Daoy (cell line): ENCODE results near the gene EXOC4. TPM values are rescaled to one million over a fixed set of nuclear protein-coding genes. Genes with fewer than 3 reads are reported as not detected.
A peak's percentile ranks its signal among the peaks of the same experiment; 100 is the strongest.

ENCODE experiments used
- DNase-seq: peaks from one replicate; pipeline ENCODE4 v3.0.0-alpha.2; 2015; ENCODE audit warnings: low read depth
- total RNA-seq: library from RNA; depleted of rRNA; stranded (reverse); fragments of >200 nt; shearing (Covaris generic); gene quantifications from 2 replicates; pipeline ENCODE4 v1.2.3, GENCODE V29; 2014

Gene EXOC4
- total RNA-seq, 1 experiment from 2014 or later = 36.9 TPM

DNA sequence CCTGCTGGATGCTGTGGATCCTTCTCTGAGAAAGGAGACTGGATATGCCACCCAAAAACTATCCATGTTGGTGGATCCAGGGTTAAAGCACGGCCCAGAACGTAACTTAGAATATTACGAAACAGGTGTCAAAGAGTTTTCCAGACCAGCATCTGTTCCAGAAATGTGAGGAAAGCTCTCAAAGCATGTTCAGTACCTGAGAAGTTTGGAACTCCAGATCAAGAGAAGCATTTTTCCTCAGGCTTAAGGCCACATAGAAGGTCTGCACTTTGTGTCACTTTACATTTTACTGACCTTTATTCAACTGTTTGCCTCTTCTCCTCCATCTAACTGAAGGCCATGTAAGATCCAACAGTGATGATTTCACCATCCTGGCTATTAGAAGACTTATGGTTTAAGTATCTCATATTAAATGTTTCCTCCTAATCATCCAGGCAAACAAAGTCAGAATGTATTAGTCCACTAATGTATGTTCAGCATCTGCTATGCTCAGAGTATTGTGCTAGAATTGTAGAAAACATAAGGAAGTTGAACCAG is 533.6 kb downstream of the EXOC4 start:
- DNase-seq = no peak

DNA sequence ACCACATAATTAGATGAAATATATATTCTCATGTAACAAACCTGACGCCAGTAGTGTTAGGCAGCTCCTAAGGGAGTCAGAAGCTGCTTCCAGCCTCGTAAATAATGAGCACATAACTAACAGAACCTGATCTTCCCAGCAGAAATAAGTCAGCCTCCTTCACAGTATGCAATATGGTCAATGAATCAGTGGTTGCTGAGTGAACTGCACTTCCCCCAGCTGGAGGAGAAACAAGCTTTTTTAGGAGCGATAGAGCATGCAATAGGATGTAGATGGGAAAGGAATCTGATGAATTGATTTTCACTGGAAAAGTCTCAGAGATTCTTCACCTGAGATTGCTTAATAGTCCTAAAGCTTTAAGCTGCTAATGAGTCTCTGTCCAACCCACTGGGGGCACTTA is 537.1 kb downstream of the EXOC4 start:
- DNase-seq = no peak

DNA sequence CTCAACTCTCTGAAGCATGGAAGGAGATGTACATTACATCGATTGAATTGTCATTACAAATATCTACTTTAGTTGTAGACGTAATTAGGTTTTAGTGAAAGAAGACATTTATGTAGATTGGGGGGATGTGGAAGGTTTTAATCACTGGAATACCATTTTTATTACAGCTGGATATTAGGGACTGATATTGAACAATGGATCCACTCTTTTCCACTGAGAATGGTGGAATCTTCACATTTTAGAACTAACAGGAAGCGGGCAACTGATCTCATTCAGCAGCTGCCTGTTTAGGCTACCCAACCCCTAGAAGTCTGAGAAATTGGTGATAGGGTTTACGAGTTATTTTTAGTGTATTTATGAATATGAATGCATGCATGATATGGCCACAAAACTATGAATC is 538.0 kb downstream of the EXOC4 start:
- DNase-seq = no peak

DNA sequence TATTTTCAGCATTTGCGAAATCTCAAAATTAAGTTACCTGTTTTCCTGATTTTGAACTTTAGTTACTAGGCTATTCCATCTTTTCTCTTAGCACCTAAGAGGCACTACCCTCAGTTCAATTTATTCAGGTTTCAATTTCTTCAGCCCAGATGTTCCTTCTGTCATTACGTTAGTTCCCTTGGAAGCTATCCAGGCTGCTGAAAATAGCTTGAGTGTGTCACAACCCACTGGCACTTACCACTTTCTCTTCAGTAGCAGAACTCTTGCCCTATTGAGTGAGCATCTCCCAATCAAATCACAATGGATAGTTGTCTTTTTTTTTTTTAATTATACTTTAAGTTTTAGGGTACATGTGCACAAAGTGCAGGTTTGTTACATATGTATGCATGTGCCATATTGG is 541.6 kb downstream of the EXOC4 start:
- DNase-seq = no peak

DNA sequence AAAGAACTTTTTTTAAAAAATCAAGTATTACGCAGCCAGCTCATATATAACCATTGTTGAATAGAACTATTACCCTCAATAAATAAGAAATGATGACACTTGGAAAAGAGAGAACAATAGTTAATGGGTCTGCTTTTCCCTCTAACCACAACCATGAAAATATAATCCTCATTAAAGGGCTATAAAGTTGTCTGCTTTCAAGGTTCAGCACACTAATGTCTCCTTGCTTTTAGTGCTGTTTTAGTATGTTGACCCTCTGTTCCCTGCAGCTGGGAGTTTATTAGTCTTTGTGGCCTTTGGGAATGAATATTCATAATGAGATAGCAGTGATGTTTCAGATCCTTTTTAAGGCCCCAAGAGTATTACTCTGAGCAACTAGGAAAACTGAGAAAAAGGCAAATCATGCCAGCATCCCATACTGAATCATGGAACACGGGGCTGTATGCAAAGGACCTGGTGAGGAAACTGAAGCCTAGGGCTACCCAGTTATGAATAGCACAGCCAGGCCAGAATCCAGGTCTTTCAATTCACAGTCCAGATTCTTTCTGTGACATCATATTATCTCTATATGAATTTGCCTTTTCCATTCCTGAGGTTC is 542.3 kb downstream of the EXOC4 start:
- no peak for DNase-seq

DNA sequence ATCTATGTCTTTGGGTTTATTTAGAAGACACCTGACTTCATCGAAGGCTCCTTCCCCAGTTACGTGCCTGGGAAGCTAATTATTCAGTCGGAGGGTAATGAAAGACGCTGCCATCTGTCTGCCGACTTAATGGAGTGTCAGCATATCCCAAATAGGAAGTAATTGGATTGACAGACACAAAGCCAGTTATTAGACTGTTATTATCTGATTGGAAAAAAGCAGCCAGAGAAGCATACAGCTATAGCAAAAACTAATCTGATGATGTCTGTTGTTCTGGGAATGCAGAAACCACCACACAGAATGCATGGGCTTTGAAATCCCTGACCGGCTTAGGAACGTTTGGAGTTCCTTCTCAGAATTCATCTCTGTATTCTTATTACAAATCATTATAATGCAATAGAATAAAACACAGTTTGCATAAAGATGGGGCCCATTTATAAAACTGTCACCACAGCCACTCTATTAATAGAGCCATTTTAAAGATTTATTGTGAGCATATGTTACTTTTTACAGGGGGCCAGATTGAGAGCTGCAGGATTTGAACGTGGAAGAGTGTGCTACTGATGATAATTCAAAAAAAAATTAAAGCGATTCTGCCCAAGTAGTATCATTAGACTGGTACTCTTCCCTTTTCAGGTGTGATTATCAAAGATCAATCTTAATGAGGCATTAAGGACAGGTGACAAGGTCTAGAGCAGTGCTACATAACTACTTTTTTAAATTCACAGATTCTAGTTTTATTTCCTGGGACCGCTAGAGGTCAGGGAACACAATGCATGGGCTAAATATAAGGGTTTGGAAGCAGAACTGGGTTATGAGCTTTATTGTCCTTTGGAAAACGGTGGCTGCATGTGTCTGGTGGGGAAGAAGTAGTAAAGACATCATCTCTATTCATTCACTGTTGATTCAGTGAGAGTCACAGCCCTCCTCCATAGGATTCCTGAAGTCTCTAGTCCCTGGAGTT is 544.2 kb downstream of the EXOC4 start:
- no peak for DNase-seq

DNA sequence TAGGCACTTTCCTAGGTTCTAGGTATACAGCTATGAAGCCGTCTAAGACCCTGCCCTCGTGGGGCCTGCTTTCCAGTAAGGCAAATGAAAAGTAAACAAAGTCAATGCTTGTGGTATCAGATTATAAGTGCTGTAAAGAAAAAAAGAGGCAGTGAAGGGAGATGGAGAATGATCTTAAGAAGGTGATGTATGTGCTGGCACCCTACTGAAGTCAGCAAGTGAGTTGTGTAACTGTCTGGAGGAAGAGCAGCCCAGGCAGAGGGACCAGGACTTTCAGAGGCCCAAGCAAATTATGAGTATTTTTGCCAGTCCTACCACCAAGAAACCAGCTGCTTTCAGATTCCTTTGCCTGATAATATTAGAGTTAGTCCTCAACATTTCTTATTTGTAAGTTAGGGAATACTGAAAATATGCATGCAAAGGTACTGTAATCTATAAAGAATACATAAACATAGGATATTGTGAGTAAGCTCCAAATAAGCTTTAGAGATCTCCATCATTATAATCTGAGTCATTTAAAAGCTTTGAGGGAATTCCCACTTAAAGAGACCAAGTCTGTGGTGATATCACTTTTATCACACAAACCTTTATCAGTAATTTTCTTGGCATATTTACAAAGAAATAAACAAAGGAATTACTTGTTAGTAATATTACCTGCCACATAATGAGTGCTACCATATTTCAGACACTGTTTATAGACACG is 545.1 kb downstream of the EXOC4 start:
- peak; percentile 44 for DNase-seq

DNA sequence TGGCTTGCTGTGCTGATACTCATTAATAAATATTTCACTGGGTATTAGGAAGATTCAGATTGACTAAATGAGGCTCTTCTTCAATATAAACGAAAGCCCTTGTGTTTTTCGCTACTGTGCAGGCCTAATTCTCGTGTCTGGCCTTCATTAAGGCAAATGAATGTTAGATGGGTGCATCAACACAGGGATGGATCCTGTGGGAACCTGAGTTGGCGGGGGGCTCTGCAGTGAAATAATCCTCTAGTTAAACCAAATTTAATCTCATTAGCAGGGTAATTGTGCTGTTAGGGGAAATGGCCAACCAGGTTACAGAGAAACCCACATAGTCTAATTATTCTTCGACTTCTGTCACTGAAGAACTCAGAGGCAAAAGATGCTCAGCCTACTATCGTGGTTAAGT is 548.5 kb downstream of the EXOC4 start:
- DNase-seq = no peak

DNA sequence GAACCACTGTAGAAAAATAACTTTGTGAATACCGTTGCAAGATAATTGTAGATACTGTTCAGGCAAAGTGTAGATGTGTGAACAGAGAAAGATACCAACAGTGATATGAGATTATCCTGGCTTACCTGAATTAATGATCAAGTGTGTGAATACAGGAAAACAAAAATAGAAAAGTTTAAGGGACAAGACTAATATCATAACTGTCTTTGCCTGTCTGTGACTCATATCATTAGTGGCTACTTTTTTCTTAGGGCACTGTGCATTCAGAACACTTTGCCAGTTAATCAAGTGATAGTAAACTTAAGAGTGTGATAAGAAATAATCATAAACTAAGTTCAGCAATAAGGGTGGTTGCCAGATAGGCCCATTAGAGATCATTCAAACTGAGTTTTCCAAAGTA is 551.2 kb downstream of the EXOC4 start:
- DNase-seq = no peak

DNA sequence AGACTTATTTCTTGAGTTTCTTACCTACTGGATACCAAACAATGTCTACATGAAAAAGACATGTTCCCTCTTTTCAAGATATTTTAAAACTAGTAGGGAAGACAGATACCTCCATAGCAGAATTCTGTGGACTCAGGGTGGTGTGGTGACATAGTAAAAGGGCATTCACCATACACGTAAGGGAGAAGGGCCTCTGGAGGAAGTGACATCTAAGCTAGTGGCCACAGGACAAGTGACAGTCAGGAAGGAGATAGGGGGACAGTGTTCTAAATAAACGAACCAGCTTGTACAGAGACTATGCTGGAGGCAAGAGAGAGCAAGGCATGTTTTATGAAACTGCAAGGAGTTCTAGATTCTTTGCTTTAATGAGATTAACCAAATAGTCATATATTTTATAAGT is 552.5 kb downstream of the EXOC4 start:
- no peak for DNase-seq

DNA sequence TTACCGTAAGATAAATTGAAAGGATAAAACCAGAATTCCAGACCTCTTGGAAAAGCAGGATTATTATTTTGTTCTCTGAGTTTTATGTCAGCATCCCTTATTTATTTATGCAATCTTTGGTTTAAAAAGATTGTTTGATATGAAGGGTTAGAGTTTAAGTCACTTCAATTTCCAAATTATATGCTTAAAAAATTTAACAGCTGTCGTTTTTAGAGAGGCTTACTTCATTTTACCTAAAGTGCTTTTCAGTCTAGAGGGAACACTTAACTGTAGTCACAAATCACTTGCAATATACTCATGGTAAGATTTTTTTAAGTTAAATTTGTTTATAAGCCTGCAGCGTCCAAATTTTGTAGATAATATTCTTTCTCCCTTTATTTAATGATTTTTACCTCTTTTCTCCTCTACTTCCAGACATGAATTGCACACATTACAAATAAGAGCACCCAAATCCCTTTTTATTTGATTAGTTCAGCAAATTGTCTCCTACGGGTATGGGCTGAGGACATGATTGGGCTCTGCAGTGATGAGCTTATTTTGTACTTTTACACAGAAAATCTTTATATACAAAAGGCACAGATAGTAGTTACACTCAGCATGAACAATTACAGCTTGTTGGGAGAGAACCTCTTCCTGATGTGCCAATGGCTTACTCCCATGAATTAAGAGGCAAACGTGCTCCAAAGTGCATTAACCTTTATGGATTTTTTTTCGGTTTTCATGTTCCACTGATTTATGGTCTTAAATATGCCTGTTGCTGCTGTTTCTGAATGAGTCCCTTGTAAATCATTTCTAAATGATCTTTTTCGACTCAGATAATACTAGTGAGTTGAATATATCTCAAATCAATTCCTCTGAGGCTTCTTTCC is 555.0 kb downstream of the EXOC4 start:
- DNase-seq = no peak

DNA sequence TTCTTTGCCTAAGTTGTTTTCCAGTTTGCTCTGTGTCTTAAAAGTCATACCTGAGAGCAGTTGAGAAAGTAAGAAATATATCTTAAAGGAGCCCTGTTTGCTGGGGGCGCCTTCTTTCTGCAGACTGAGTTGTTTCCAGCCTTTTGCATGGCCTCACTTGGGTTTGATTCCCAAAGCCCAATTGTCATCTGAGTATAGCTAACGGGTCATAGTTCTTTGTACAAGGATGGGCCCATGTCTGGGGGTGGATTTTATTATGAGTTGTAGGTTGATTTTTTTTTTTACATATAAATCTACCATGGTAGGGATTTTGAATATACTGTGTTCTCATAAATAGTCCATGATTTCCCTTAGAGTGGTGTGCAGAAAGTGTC is 555.6 kb downstream of the EXOC4 start:
- DNase-seq = no peak

DNA sequence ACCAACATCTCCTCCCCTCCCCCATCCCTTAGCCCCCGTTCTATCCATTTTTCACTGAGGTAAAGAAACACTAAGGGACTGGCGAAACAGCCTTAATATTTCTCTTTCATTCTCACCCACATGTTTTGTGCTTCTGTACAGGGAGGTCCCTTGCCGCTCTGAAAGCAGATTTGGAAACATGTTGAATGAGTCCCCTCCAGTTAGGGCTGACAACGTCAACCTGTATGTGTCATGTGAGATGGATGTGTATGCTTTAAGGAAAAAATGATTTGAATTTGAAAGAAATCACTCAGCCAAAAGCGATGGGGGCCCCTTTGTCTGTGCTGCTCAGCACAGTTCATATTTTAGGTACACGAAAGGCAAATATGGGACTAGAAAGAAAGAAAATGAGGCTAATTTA is 560.0 kb downstream of the EXOC4 start:
- DNase-seq = no peak

DNA sequence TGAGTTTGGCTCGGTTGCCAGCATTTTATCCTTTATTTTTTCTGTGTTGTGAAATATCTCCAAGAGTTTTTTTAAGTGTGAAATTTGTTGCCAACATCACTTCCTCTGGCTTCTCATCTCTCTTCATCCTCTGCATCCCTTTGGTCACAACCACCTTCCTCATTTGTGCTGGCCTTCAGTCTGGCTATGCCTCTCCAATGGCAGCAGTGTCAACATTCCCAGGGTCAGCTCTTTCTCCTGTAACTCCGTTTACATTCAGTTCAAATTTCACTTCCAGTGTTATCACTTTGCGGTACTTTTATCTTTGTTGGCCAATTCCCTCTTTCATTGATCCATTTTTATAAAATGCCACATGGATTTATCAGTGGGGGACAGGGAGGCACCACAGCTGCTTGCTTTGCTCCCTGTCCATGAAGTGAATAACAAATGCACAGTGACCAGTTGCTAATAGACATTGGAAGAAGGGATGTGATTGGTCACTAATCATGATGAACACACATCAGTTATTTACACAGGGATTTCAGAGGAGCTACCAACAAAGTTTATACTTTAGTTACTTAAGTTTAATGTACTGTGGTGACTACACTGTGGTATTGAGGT is 562.8 kb downstream of the EXOC4 start:
- no peak for DNase-seq

DNA sequence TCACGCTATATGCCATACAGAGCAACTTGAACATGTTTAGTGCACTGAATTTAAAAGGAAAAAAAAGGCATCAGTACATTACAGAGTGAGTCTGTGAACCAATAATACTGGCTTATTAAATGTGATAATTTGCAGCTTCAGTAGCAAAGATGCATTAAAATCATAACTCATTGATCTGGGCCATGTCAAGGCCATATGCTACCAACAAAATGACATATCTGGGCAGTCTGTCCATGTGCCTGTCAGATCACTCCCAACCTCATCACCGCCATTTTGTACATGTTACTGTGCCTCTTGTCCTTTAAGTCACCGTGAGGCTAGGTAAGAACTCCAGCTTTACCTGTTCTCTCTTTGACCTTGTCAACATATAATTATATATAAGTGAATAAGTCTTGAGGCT is 566.8 kb downstream of the EXOC4 start:
- no peak for DNase-seq

DNA sequence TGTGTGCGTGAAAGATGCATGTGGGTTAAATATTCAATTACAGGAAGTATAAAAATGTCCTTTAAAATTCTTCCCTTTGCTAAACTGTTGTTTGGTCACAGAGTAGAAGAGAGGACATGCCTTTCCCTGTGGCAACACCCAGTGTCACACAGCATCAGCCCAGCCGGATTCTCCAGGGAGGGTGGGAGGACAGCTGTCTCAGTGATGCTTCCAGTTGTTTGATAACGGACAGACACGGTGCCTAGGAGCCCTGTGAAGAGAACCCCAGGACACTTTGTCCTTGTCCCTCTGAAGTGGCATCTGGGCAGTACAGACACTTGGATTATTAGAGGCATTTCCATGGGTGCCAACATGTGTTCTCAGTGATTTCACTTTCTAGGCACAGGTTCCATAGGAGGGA is 567.7 kb downstream of the EXOC4 start:
- no peak for DNase-seq

DNA sequence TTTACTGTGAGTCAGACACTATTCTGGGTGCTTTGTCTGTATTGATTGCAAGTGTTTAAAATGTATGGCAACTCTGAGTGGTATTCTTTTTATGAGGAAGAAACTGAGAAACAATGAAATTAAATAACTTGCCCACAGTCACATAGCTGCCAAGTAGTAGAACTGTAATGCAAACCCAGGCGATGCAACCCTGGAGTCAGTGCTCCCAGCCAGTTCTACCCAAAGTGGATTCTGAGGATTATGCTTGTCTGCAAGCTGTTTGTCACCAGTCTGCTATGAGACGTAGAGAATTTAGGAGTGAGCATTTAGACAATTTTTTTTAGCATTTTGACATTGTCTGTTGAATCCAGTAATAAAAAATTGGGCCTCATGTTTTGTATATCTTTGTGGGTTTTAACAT is 568.3 kb downstream of the EXOC4 start:
- no peak for DNase-seq

DNA sequence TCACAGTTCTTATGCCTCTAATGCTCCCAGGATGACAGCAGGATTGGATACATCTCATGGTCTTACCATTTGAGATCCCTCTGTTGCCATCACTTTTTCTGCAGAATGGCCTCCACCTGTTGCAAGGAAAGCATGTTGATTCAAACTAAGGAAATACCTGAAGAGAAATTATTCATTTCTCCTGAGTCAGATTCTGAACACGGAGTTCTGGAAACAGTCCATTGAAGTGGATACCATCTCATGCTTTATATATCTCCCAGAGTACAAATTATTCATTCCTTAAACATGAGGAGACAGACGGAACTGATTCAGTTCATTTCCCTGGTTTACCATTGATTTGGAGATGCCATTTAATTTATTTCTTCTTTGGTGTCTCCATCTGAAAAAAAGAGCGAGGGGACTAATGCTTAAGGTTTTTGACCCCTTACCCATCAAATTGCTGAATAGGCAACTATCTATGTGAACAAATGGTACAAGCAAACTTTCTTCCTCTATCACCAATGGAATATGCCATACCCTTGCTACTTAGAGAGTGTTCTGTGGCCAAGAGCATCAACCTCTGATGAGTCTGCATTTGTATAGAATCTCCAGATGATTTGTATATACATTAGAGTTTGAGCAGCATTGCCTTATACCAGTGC is 569.2 kb downstream of the EXOC4 start:
- no peak for DNase-seq

DNA sequence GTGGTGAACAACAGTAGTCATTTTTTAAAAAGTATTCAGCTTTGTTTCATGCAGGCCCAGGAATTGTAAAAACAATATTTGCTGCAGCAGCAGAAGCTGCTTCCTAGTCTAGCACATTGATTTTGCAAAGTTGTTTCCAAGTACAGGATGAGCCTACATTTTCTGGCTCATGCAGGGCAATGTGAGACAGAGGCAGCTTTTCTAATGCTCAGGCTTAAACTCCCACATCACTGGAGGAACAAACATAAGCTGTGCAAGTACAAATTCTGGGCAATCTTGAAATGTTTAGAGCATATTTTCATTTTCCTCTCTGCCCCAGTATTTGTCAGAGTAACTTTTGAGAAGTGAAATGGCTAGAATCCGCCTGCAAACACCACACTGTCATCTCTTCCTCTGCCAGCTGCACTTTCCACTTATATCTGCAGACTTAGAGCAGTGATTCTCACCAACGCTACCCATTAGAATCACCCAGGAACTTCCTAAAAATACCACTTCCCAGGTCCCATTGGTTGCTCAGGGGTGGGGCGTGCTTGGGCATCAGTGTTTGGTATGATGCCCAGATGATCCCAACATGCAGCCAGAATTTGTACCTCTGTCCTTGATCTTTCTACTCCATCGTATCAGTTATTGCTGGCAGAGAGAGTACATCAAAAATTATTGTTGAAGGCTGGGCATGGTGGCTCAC is 570.1 kb downstream of the EXOC4 start:
- no peak for DNase-seq

DNA sequence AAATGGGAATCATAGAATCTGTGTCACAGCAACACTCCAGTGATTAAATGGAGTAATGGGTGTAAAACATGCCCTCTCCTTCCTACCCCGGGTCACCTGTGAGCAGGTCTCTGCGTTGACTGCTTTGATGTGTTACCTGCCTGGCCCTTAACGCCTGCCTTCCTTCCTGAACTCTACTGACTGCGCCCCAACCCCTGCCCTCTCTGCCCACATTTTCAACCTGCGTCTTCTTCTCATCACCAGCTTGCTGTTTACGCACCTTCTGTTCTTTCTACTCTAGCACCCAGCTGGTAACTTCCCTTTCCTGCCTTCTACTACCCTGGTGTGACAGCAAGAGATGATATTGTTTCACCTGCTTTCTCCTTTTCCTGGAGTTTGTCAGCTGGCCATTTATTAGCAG is 571.3 kb downstream of the EXOC4 start:
- no peak for DNase-seq
